ENCODE data around the gene LAMTOR2. TPM values are rescaled to one million over a fixed set of nuclear protein-coding genes. Genes with fewer than 3 reads are reported as not detected.
"Not testable (repeated sequence)": the region's sequence is repeated elsewhere in the genome, so short reads cannot be mapped to it uniquely, and the experiment has no call there.

The LAMTOR2 gene
- total RNA-seq, 2 experiments from 2014 or later: 26.1 to 50.3 TPM

- Mint-ChIP-seq H3K4me1 (peaks cover 14% of the 10 kb centered on the region), H3K4me3 (no peak overlapping the region), H3K36me3 (ENCODE audit: low read depth) (no peaks in the 10 kb centered on the region), H3K27me3 (no peaks in the 10 kb centered on the region), H3K9me3 (ENCODE audit: low read depth) (no peaks in the 10 kb centered on the region), H3K27ac (no peak overlapping the region)
- ATAC-seq (no peak), DNase-seq (no peak)
- CTCF ChIA-PET: interaction anchor here (0.6 to 2.8 kb wide), 24 partner anchors 9 to 859 kb away, joined by 3 to 19 read pairs (median 5); partner anchors contain the start of genes SMG5, SSR2 and TMEM79
- POLR2A ChIA-PET: interaction anchor here (1.0 kb wide), 1 partner anchor 40 kb away, joined by 3 read pairs; no protein-coding TSS in a partner anchor
- intact Hi-C loops (cut with DNase I, micrococcal nuclease): loop anchor here (1.0 kb wide), 3 partner anchors 40 to 128 kb away; no protein-coding TSS in a partner anchor
Observed at GRCh38 chr1:156065871-156066270, 11.3 kb downstream of the LAMTOR2 start.

- Mint-ChIP-seq H3K4me3 (no peak overlapping the region), H3K27ac (no peak overlapping the region), H3K27me3 (no peaks in the 10 kb centered on the region), H3K4me1 (peaks cover 14% of the 10 kb centered on the region), H3K9me3 (ENCODE audit: low read depth) (no peaks in the 10 kb centered on the region), H3K36me3 (ENCODE audit: low read depth) (no peaks in the 10 kb centered on the region)
- intact Hi-C loops (cut with DNase I, micrococcal nuclease): no loop called here
- ChIA-PET CTCF (interaction anchor here (0.6 to 2.8 kb wide), 9 partner anchors 14 to 265 kb away, joined by 3 to 19 read pairs (median 5); partner anchors contain the start of genes GLMP, SSR2 and UBQLN4), POLR2A (no interaction called here)
- DNase-seq: no peak
- ATAC-seq: no peak
Observed at GRCh38 chr1:156067262-156067661, 12.7 kb downstream of the LAMTOR2 start.

GRCh38 chr1:156069490-156070455 is 15.2 kb downstream of the LAMTOR2 start:
- H3K4me3 Mint-ChIP-seq: no peak overlapping the region
- ChIA-PET CTCF (no interaction called here), POLR2A (no interaction called here)
- H3K9me3 Mint-ChIP-seq (ENCODE audit: low read depth): no peaks in the 10 kb centered on the region
- no peaks in the 10 kb centered on the region for H3K36me3 Mint-ChIP-seq (ENCODE audit: low read depth)
- no peaks in the 10 kb centered on the region for H3K27me3 Mint-ChIP-seq
- ATAC-seq: no peak
- peaks cover 11% of the 10 kb centered on the region for H3K4me1 Mint-ChIP-seq
- H3K27ac Mint-ChIP-seq: no peak overlapping the region
- intact Hi-C loops (cut with DNase I, micrococcal nuclease): no loop called here
- no peak for DNase-seq

GRCh38 chr1:156070548-156070947 is 16.0 kb downstream of the LAMTOR2 start:
- DNase-seq (no peak), ATAC-seq (no peak)
- Mint-ChIP-seq H3K27me3 (no peaks in the 10 kb centered on the region), H3K9me3 (ENCODE audit: low read depth) (no peaks in the 10 kb centered on the region), H3K36me3 (ENCODE audit: low read depth) (no peaks in the 10 kb centered on the region), H3K27ac (no peak overlapping the region), H3K4me1 (peaks cover 4% of the 10 kb centered on the region), H3K4me3 (no peak overlapping the region)
- ChIA-PET CTCF (no interaction called here), POLR2A (no interaction called here)
- intact Hi-C loops (cut with DNase I, micrococcal nuclease): no loop called here

- CTCF ChIA-PET: interaction anchor here (0.6 kb wide), 1 partner anchor 122 kb away, joined by 3 read pairs; no protein-coding TSS in a partner anchor
Observed at GRCh38 chr1:156071332-156071816, 16.8 kb downstream of the LAMTOR2 start.

GRCh38 chr1:156072251-156072650 is 17.7 kb downstream of the LAMTOR2 start:
- intact Hi-C loops (cut with DNase I, micrococcal nuclease): no loop called here

More at GRCh38 chr1:156071332-156071816, 16.8 kb downstream of the LAMTOR2 start:
- H3K9me3 Mint-ChIP-seq (ENCODE audit: low read depth); H3K27ac Mint-ChIP-seq; H3K27me3 Mint-ChIP-seq; H3K4me3 Mint-ChIP-seq; H3K36me3 Mint-ChIP-seq (ENCODE audit: low read depth); ATAC-seq; H3K4me1 Mint-ChIP-seq; POLR2A ChIA-PET; intact Hi-C loops (cut with DNase I, micrococcal nuclease); DNase-seq: not testable (repeated sequence)

GRCh38 chr1:156073110-156073687 is 18.6 kb downstream of the LAMTOR2 start:
- H3K9me3 Mint-ChIP-seq (ENCODE audit: low read depth): no peaks in the 10 kb centered on the region

More at GRCh38 chr1:156072251-156072650, 17.7 kb downstream of the LAMTOR2 start:
- no peak for ATAC-seq
- H3K36me3 Mint-ChIP-seq (ENCODE audit: low read depth): no peaks in the 10 kb centered on the region
- no peaks in the 10 kb centered on the region for H3K27me3 Mint-ChIP-seq
- DNase-seq: no peak
- H3K4me3 Mint-ChIP-seq: no peak overlapping the region
- no peaks in the 10 kb centered on the region for H3K4me1 Mint-ChIP-seq
- no peaks in the 10 kb centered on the region for H3K9me3 Mint-ChIP-seq (ENCODE audit: low read depth)
- ChIA-PET CTCF (no interaction called here), POLR2A (no interaction called here)
- H3K27ac Mint-ChIP-seq: no peak overlapping the region

GRCh38 chr1:156073740-156074139 is 19.2 kb downstream of the LAMTOR2 start:
- no peaks in the 10 kb centered on the region for H3K36me3 Mint-ChIP-seq (ENCODE audit: low read depth)
- ChIA-PET POLR2A (no interaction called here), CTCF (interaction anchor here (0.5 to 0.9 kb wide), 3 partner anchors 52 to 67 kb away, joined by 3 to 4 read pairs (median 4); no protein-coding TSS in a partner anchor)
- H3K4me1 Mint-ChIP-seq: no peaks in the 10 kb centered on the region
- intact Hi-C loops (cut with DNase I, micrococcal nuclease): no loop called here
- peaks cover 5% of the 10 kb centered on the region for H3K27me3 Mint-ChIP-seq
- H3K27ac Mint-ChIP-seq: no peak overlapping the region
- DNase-seq: no peak
- no peaks in the 10 kb centered on the region for H3K9me3 Mint-ChIP-seq (ENCODE audit: low read depth)
- no peak overlapping the region for H3K4me3 Mint-ChIP-seq
- no peak for ATAC-seq

More at GRCh38 chr1:156073110-156073687, 18.6 kb downstream of the LAMTOR2 start:
- Mint-ChIP-seq H3K27me3 (peaks cover 5% of the 10 kb centered on the region), H3K4me1 (no peaks in the 10 kb centered on the region), H3K4me3 (no peak overlapping the region), H3K36me3 (ENCODE audit: low read depth) (no peaks in the 10 kb centered on the region), H3K27ac (no peak overlapping the region)
- DNase-seq (no peak), ATAC-seq (no peak)
- POLR2A ChIA-PET: no interaction called here
- intact Hi-C loops (cut with DNase I, micrococcal nuclease): no loop called here
- CTCF ChIA-PET: interaction anchor here (0.5 to 0.9 kb wide), 3 partner anchors 53 to 67 kb away, joined by 3 to 4 read pairs (median 4); no protein-coding TSS in a partner anchor

- CTCF ChIA-PET: interaction anchor here (0.8 to 2.0 kb wide), 3 partner anchors 8 to 55 kb away, joined by 3 to 7 read pairs (median 3); no protein-coding TSS in a partner anchor
- peaks cover 5% of the 10 kb centered on the region for H3K27me3 Mint-ChIP-seq
- H3K36me3 Mint-ChIP-seq (ENCODE audit: low read depth): no peaks in the 10 kb centered on the region
- DNase-seq (no peak), ATAC-seq (no peak)
- no peak overlapping the region for H3K27ac Mint-ChIP-seq
- no peak overlapping the region for H3K4me3 Mint-ChIP-seq
- no peaks in the 10 kb centered on the region for H3K9me3 Mint-ChIP-seq (ENCODE audit: low read depth)
- no peaks in the 10 kb centered on the region for H3K4me1 Mint-ChIP-seq
- POLR2A ChIA-PET: no interaction called here
- intact Hi-C loops (cut with DNase I, micrococcal nuclease): no loop called here
Observed at GRCh38 chr1:156074661-156075060, 20.1 kb downstream of the LAMTOR2 start.

- no peaks in the 10 kb centered on the region for H3K4me1 Mint-ChIP-seq
- intact Hi-C loops (cut with DNase I, micrococcal nuclease): no loop called here
- peaks cover 5% of the 10 kb centered on the region for H3K27me3 Mint-ChIP-seq
- POLR2A ChIA-PET: no interaction called here
- no peak overlapping the region for H3K4me3 Mint-ChIP-seq
- H3K36me3 Mint-ChIP-seq (ENCODE audit: low read depth): no peaks in the 10 kb centered on the region
- DNase-seq (no peak), ATAC-seq (no peak)
- no peaks in the 10 kb centered on the region for H3K9me3 Mint-ChIP-seq (ENCODE audit: low read depth)
- H3K27ac Mint-ChIP-seq: no peak overlapping the region
- CTCF ChIA-PET: interaction anchor here (0.8 to 2.0 kb wide), 3 partner anchors 9 to 54 kb away, joined by 3 to 7 read pairs (median 3); no protein-coding TSS in a partner anchor
Observed at GRCh38 chr1:156075162-156075561, 20.6 kb downstream of the LAMTOR2 start.

GRCh38 chr1:156075775-156076204 is 21.2 kb downstream of the LAMTOR2 start:
- no peak overlapping the region for H3K27ac Mint-ChIP-seq
- H3K4me1 Mint-ChIP-seq: no peaks in the 10 kb centered on the region
- POLR2A ChIA-PET: no interaction called here
- no peak for ATAC-seq
- no peak for DNase-seq
- CTCF ChIA-PET: interaction anchor here (1.2 to 2.0 kb wide), 2 partner anchors 9 to 53 kb away, joined by 3 to 7 read pairs; no protein-coding TSS in a partner anchor
- no peaks in the 10 kb centered on the region for H3K36me3 Mint-ChIP-seq (ENCODE audit: low read depth)
- H3K9me3 Mint-ChIP-seq (ENCODE audit: low read depth): no peaks in the 10 kb centered on the region
- H3K27me3 Mint-ChIP-seq: peaks cover 5% of the 10 kb centered on the region
- no peak overlapping the region for H3K4me3 Mint-ChIP-seq
- intact Hi-C loops (cut with DNase I, micrococcal nuclease): no loop called here

Data from activated CD4-positive, alpha-beta T cell treated with anti-CD3 and anti-CD28 coated beads for 36 hours (primary cell).